HUDEP-2 (cell line): ENCODE results near the gene PPP1R7.

ENCODE experiments used
- DNase-seq, 76 experiments: peaks; one replicate each; lab custom pipeline; 2025; ENCODE audit not compliant: unreplicated experiment in 76 of 76; lab: John Stamatoyannopoulos, UW

Gene PPP1R7

GRCh38 chr2:241207641-241208040 is 57.4 kb downstream of the PPP1R7 start:
- no peak for DNase-seq

- DNase-seq, result no peak
Observed at GRCh38 chr2:241208058-241208457, 57.8 kb downstream of the PPP1R7 start.

GRCh38 chr2:241209271-241209670 is 59.0 kb downstream of the PPP1R7 start:
- no peak for DNase-seq

- no peak for DNase-seq
Observed at GRCh38 chr2:241211276-241211675, 61.0 kb downstream of the PPP1R7 start.

GRCh38 chr2:241213041-241213440 is 62.8 kb downstream of the PPP1R7 start:
- DNase-seq, result no peak

- no peak for DNase-seq
Observed at GRCh38 chr2:241213567-241213966, 63.3 kb downstream of the PPP1R7 start.

- DNase-seq, result no peak
Observed at GRCh38 chr2:241214209-241214608, 63.9 kb downstream of the PPP1R7 start.

- DNase-seq, result no peak
Observed at GRCh38 chr2:241214766-241215165, 64.5 kb downstream of the PPP1R7 start.

- peak in 66 of 76 experiments; percentile 11 to 77 (median 36) for DNase-seq
Observed at GRCh38 chr2:241215421-241215820, 65.2 kb downstream of the PPP1R7 start.

GRCh38 chr2:241216211-241216761 is 66.0 kb downstream of the PPP1R7 start:
- no peak for DNase-seq

GRCh38 chr2:241217320-241218031 is 67.2 kb downstream of the PPP1R7 start:
- peak in 17 of 76 experiments; percentile 6 to 46 (median 21) for DNase-seq

GRCh38 chr2:241218131-241219029 is 68.1 kb downstream of the PPP1R7 start:
- DNase-seq, result peak in 16 of 76 experiments; percentile 5 to 45 (median 20)

- no peak for DNase-seq
Observed at GRCh38 chr2:241219030-241219382, 68.7 kb downstream of the PPP1R7 start.

- no peak for DNase-seq
Observed at GRCh38 chr2:241219856-241220356, 69.6 kb downstream of the PPP1R7 start.

GRCh38 chr2:241223211-241224017 is 73.1 kb downstream of the PPP1R7 start:
- no peak for DNase-seq

GRCh38 chr2:241224018-241224850 is 74.0 kb downstream of the PPP1R7 start:
- DNase-seq, result no peak

GRCh38 chr2:241224851-241225438 is 74.7 kb downstream of the PPP1R7 start:
- DNase-seq, result no peak

GRCh38 chr2:241225545-241225944 is 75.3 kb downstream of the PPP1R7 start:
- no peak for DNase-seq

- DNase-seq, result no peak
Observed at GRCh38 chr2:241225983-241226382, 75.7 kb downstream of the PPP1R7 start.
